CD4-positive, alpha-beta T cell treated with Interferon alpha-2 for 1 hour (primary cell): ENCODE results near the gene SECISBP2.

Source experiments
- DNase-seq, 2 donors: peaks; one replicate each; pipeline ENCODE4 v3.0.0-alpha.2; 2020 to 2022

SECISBP2 gene

GRCh38 chr9:89366711-89367110, 48.4 kb downstream of the SECISBP2 start:
- DNase-seq = no peak

- no peak for DNase-seq
Observed at GRCh38 chr9:89367281-89367680, 49.0 kb downstream of the SECISBP2 start.

- DNase-seq = no peak
Observed at GRCh38 chr9:89367726-89368437, 49.6 kb downstream of the SECISBP2 start.

- no peak for DNase-seq
Observed at GRCh38 chr9:89368550-89368949, 50.2 kb downstream of the SECISBP2 start.

GRCh38 chr9:89368978-89369377, 50.7 kb downstream of the SECISBP2 start:
- DNase-seq = no peak

- DNase-seq = no peak
Observed at GRCh38 chr9:89370593-89370992, 52.3 kb downstream of the SECISBP2 start.

- peak in 1 of 2 donors; percentile 34 for DNase-seq
Observed at GRCh38 chr9:89371791-89372190, 53.5 kb downstream of the SECISBP2 start.

- peak; percentile 59 to 68 for DNase-seq
Observed at GRCh38 chr9:89372230-89372816, 54.0 kb downstream of the SECISBP2 start.

- no peak for DNase-seq
Observed at GRCh38 chr9:89372979-89373378, 54.7 kb downstream of the SECISBP2 start.

- no peak for DNase-seq
Observed at GRCh38 chr9:89374176-89374575, 55.9 kb downstream of the SECISBP2 start.

GRCh38 chr9:89375191-89375760, 57.0 kb downstream of the SECISBP2 start:
- DNase-seq = peak; percentile 18 to 40

GRCh38 chr9:89376286-89376685, 58.0 kb downstream of the SECISBP2 start:
- no peak for DNase-seq

GRCh38 chr9:89376741-89377351, 58.5 kb downstream of the SECISBP2 start:
- no peak for DNase-seq

- DNase-seq = no peak
Observed at GRCh38 chr9:89377411-89377810, 59.1 kb downstream of the SECISBP2 start.

GRCh38 chr9:89378541-89378940, 60.2 kb downstream of the SECISBP2 start:
- no peak for DNase-seq

GRCh38 chr9:89379031-89379430, 60.7 kb downstream of the SECISBP2 start:
- DNase-seq = no peak

- DNase-seq = no peak
Observed at GRCh38 chr9:89379508-89380115, 61.3 kb downstream of the SECISBP2 start.

GRCh38 chr9:89380437-89381307, 62.4 kb downstream of the SECISBP2 start:
- DNase-seq = no peak

- no peak for DNase-seq
Observed at GRCh38 chr9:89381308-89381609, 63.0 kb downstream of the SECISBP2 start.

- no peak for DNase-seq
Observed at GRCh38 chr9:89382026-89382986, 64.0 kb downstream of the SECISBP2 start.

- DNase-seq = no peak
Observed at GRCh38 chr9:89383030-89383720, 64.9 kb downstream of the SECISBP2 start.
